ENCODE results near the gene ARL13B. TPM values are rescaled to one million over a fixed set of nuclear protein-coding genes. Genes with fewer than 3 reads are reported as not detected.

Gene ARL13B
- total and polyA plus RNA-seq, 2 of the 13 experiments (the other 11 are each of a cell fraction or from before 2014, with no cell fraction given): 2.2 to 9.6 TPM

- no peak for TF ChIP-seq CENPBD1 (CRISPR knock-in tag; IDR thresholded peaks at IDR 0.05; ENCODE audit: borderline replicate concordance, low read depth)
- TF ChIP-seq HDAC2 (CRISPR knock-in tag; IDR thresholded peaks at IDR 0.05): no peak
- no peak for TF ChIP-seq THAP11 (CRISPR knock-in tag; IDR thresholded peaks at IDR 0.05)
- TF ChIP-seq ZNF331 (CRISPR knock-in tag; IDR thresholded peaks at IDR 0.05): no peak
- TF ChIP-seq PBX3 (CRISPR knock-in tag; IDR thresholded peaks at IDR 0.05; ENCODE audit: borderline replicate concordance): no peak
- no peak for TF ChIP-seq ZMAT3 (CRISPR knock-in tag; conservative IDR thresholded peaks at IDR 0.05)
- TF ChIP-seq THAP8 (CRISPR knock-in tag; IDR thresholded peaks at IDR 0.05; ENCODE audit: borderline replicate concordance): no peak
- no peak for TF ChIP-seq ZNF614 (CRISPR knock-in tag; IDR thresholded peaks at IDR 0.05; ENCODE audit: borderline replicate concordance)
Measured at GRCh38 chr3:94092086-94092485, 112.1 kb downstream of the ARL13B start (continued).

- Histone ChIP-seq H4K20me1 (ENCODE audit: insufficient read depth, low read length) (no peaks in the 10 kb centered on the region), H3K9me3 (ENCODE audit: low read length) (no peaks in the 10 kb centered on the region), H3K36me3 (replicated peaks in 1 of 2; ENCODE audit: control insufficient read depth in 1 of 2, insufficient read depth in 2 of 2, low read length in 2 of 2) (peaks cover 0 to 13% of the 10 kb centered on the region in 2 experiments; a peak in 3 of 5 replicates), H3K4me1 (ENCODE audit: insufficient read depth, low read length) (no peaks in the 10 kb centered on the region), H3K79me2 (ENCODE audit: insufficient read depth, low read length) (no peaks in the 10 kb centered on the region), H2AFZ (ENCODE audit: low read length) (no peak overlapping the region), H3K9ac (ENCODE audit: insufficient read depth, low read depth, low read length) (no peak overlapping the region), H3K27ac (ENCODE audit: extremely low read length, insufficient read depth, low read length) (no peak overlapping the region), H3K4me3 (replicated peaks in 1 of 3; ENCODE audit: insufficient read depth in 1 of 3, low read depth in 2 of 3, low read length in 3 of 3) (no peak overlapping the region), H3K4me2 (ENCODE audit: low read depth, low read length) (no peak overlapping the region), H3K27me3 (ENCODE audit: control insufficient read depth in 1 of 2, insufficient read depth in 2 of 2, low read length in 2 of 2) (no peaks in the 10 kb centered on the region)
- intact Hi-C loops (cut with micrococcal nuclease; ENCODE audit: unreplicated experiment) (no loop called here), in situ Hi-C loops (cut with HindIII; ENCODE audit: extremely low pct_ligation_motif_present, low pct_unique_long_range_greater_than_20kb) (no loop called here)
- 100% methylated on average over 1 of the region's 1 CpG for WGBS (ENCODE audit: low lambda C conversion rate)
- FAIRE-seq (no peak), ATAC-seq (no peak), DNase-seq (ENCODE audit: low spot score) (no peak)
- CTCF ChIA-PET (ENCODE audit: low intra/inter-chr PET ratio, low total read pairs): no interaction called here
- no TSS peak for BruUV-seq (replicated peaks)
- POLR2A ChIA-PET: no interaction called here
- no peak for TF ChIP-seq ZNF674 (CRISPR knock-in tag; IDR thresholded peaks at IDR 0.05; ENCODE audit: low read depth)
- no peak for TF ChIP-seq ZFP36 (IDR thresholded peaks at IDR 0.05; ENCODE audit: borderline replicate concordance, low read depth, low read length, partially characterized antibody)
- TF ChIP-seq TRIM22 (IDR thresholded peaks at IDR 0.05): no peak
- no peak for TF ChIP-seq RERE (CRISPR knock-in tag; IDR thresholded peaks at IDR 0.05; ENCODE audit: low read depth)
- no peak for TF ChIP-seq KLF16 (CRISPR knock-in tag; IDR thresholded peaks at IDR 0.05)
- no peak for TF ChIP-seq ZNF235 (CRISPR knock-in tag; IDR thresholded peaks at IDR 0.05; ENCODE audit: borderline replicate concordance)
Measured at GRCh38 chr3:94093151-94093550, 113.2 kb downstream of the ARL13B start.
